DOHH2 (cell line): ENCODE data around the gene TTC21B.

Source experiments
- CTCF ChIP-seq: fragments of 200-600 bp; sonication (generic); IDR thresholded peaks from one replicate; pipeline ENCODE4 v1.5.1; 2014; ENCODE audit warnings: antibody characterized with exemption, mild to moderate bottlenecking, low read depth, low read length; ENCODE audit not compliant: poor library complexity, severe bottlenecking
- EZH2phosphoT487 ChIP-seq: fragments of 200-600 bp; sonication (generic); IDR thresholded peaks from 2 replicates; pipeline ENCODE4 v1.6.1; 2017; ENCODE audit warnings: borderline replicate concordance, mild to moderate bottlenecking, antibody characterized with exemption, low read length, moderate library complexity, mixed read lengths

GRCh38 chr2:165913636-165914035 lies 39.9 kb downstream of the TTC21B start:
- TF ChIP-seq CTCF: no peak
- no peak for TF ChIP-seq EZH2phosphoT487
